Eye (tissue), 1 donor: ENCODE measurements around the gene SLC43A2.
"Not testable (repeated sequence)": the region's sequence is repeated elsewhere in the genome, so short reads cannot be mapped to it uniquely, and the experiment has no call there.

Experiments
- DNase-seq: peaks from one replicate; pipeline ENCODE4 v3.0.0-alpha.2; 2015

Gene SLC43A2

DNA sequence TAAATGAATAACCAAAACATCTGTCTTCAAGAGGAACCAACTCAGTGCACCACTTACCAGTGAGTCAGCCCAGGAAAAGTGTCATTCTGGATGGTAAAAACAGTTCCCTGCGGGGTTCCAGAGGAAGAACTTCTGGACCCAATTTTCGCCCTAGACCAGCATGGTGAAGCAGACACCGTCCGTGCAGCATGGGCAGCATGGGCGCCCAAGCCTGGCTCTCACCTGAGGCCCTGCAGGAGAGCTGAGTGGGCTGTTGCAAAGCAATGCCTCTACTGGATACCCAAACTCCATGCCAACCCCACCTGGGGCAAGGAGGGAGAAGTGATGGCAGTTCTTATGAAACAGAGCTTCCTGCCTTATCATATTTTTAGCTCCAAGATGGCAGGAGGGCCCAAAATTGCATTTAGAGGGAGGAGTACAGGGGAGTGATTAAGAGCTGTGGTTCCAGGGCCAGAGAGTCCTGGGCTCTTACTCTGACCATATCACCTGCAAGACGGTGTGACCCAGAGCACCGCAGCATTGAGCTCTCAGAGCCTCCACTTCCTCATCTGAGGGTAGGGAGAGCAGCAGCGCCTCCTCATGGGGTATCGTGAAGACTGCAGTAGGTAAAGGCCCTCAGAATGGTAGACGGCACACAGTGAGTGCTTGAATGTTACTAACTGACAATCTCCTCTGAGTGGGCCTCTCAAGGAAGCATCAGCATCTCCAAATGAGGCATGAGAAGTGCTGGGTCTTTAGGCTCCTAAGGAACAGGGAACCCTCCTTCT is 95.6 kb downstream of the SLC43A2 start:
- DNase-seq, result no peak

DNA sequence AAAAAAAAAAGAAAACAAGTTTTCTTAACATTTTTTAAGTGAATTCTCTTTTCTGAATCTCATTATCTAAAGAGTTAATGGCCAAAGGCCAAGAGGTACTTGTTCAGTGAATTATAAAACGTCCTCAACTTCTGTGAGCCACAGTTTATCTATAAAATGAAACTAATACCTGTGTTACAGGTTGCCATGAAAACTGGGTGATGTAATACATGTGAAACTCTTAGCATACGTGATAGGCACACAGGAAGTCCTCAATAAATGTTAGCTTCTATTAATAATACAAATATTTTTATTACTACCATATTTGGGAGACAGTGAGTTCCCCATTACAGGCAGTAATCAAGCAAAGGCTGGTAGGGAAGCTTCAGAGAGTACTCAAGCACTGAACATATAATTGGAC is 98.8 kb downstream of the SLC43A2 start:
- no peak for DNase-seq

DNA sequence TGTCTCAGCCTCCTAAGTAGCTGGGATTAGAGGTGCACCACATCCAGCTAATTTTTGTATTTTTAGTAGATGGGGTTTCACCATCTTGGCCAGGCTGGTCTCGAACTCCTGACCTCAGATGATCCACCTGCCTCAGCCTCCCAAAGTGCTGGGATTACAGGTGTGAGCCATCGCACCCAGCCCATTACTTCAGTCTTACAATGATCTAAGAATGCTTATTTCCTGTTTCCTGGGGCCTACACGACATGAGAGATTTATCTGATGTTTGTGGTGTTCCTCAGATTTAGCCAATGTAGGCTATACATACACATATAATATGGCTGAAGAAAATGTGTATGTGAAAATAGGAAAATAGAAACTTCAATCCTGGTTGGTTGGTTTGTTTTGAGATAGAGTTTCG is 101.8 kb downstream of the SLC43A2 start:
- DNase-seq, result not testable (repeated sequence)

DNA sequence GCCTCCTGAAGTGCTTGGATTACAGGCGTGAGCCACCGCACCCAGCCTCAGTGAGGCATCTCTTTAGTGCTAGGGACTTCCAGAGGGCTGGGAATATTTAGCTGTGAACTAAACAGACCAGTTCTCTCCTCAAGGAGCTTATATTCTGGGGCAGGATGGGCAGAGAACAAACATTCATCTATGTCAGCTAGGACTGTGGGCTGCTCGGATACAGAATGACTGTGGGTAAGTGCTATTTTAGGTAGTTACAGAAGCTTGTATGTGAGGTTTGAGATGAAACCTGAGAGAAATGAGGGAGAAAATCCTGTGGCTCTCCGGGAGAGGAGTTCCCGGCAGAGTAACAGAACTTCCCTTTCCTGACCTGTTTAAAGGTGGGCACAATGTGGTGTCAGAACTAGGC is 106.0 kb downstream of the SLC43A2 start:
- no peak for DNase-seq

DNA sequence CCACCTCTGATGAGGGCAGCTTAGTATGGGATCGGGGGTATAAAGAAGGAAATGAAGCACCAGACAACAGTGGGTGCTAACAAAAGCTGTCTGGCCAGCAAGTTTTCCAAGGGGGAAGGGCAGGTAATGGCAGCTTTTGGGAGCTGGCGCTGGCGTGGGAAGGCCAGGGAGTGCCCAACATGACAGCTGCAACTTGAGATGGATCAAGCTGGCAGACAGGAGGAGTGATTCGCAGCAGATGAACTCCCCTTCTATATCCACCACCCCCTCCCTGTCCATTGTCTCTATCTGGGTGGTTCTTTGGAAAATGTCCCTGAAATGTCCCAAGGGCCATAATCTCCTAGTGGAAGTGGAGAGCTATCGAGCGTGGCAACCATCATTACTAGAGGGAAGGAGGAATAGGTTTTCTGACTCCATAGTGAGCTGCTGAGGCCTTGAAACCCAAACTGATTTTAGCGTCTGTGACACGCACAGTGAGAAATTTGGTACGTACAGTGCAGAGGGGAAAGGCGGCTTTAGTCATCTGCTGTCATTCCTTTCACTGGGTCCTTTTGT is 107.5 kb downstream of the SLC43A2 start:
- DNase-seq, result no peak

DNA sequence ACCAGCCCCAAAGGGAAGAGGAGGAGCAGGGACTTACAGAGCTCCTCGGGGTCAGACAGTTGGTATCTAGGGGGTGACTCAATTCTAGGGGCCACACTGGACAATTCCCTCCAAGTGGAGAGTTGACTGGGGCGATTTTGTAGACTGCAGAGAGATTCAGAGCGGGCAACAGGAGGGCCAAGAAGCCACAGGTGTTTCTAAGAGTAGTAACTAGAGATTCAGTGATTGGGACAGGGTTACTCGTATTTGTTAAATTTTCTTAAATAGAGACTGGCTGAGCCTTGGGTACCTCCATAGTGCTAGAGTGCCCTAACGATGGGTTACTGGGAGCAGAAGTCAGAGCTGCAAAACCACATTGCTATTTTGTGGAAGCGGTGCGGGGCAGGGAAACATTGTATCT is 109.0 kb downstream of the SLC43A2 start:
- DNase-seq, result no peak
